ENCODE data around the gene GPANK1. TPM values are rescaled to one million over a fixed set of nuclear protein-coding genes. Genes with fewer than 3 reads are reported as not detected.

The GPANK1 gene
- total and polyA plus RNA-seq, 2 donors, result 10.0 to 20.9 TPM

- peak overlapping the region; percentile 52 for H3K4me3 ChIP-seq (ENCODE audit: low read depth, low read length)
- WGBS, result 7% methylated on average over 37 of the region's 37 CpGs
- peak overlapping the region; percentile 96 for H3K27ac ChIP-seq (ENCODE audit: low read depth)
- peaks cover 4% of the 10 kb centered on the region for H3K36me3 ChIP-seq (ENCODE audit: insufficient read depth)
- no peaks in the 10 kb centered on the region for H3K4me1 ChIP-seq (ENCODE audit: insufficient read depth)
- DNase-seq (ENCODE audit: extremely low spot score), result peak; percentile 94
Measured at GRCh38 chr6:31652925-31653724, 11.7 kb downstream of the GPANK1 start.

- Histone ChIP-seq H3K4me3 (ENCODE audit: low read depth, low read length) (peak overlapping the region; percentile 59), H3K4me1 (ENCODE audit: insufficient read depth) (no peaks in the 10 kb centered on the region), H3K36me3 (ENCODE audit: insufficient read depth) (peaks cover 9% of the 10 kb centered on the region), H3K27ac (ENCODE audit: low read depth) (peak overlapping the region; percentile 96)
- WGBS, result 2% methylated on average over 29 of the region's 29 CpGs
- peak; percentile 54 for DNase-seq (ENCODE audit: extremely low spot score)
Measured at GRCh38 chr6:31651602-31652191, 13.1 kb downstream of the GPANK1 start.

- DNase-seq (ENCODE audit: extremely low spot score), result no peak
- Histone ChIP-seq H3K4me3 (ENCODE audit: low read depth, low read length) (no peak overlapping the region), H3K4me1 (ENCODE audit: insufficient read depth) (no peaks in the 10 kb centered on the region), H3K27ac (ENCODE audit: low read depth) (no peak overlapping the region), H3K36me3 (ENCODE audit: insufficient read depth) (peaks cover 19% of the 10 kb centered on the region)
- 94% methylated on average over 9 of the region's 9 CpGs for WGBS
Measured at GRCh38 chr6:31645325-31645724, 19.5 kb downstream of the GPANK1 start.

- no peak overlapping the region for H3K4me3 ChIP-seq (ENCODE audit: low read depth, low read length)
- H3K36me3 ChIP-seq (ENCODE audit: insufficient read depth), result peaks cover 21% of the 10 kb centered on the region
- WGBS, result 91% methylated on average over 17 of the region's 17 CpGs
- DNase-seq (ENCODE audit: extremely low spot score), result no peak
- no peaks in the 10 kb centered on the region for H3K4me1 ChIP-seq (ENCODE audit: insufficient read depth)
- H3K27ac ChIP-seq (ENCODE audit: low read depth), result no peak overlapping the region
Measured at GRCh38 chr6:31643818-31644454, 20.9 kb downstream of the GPANK1 start.

DNA sequence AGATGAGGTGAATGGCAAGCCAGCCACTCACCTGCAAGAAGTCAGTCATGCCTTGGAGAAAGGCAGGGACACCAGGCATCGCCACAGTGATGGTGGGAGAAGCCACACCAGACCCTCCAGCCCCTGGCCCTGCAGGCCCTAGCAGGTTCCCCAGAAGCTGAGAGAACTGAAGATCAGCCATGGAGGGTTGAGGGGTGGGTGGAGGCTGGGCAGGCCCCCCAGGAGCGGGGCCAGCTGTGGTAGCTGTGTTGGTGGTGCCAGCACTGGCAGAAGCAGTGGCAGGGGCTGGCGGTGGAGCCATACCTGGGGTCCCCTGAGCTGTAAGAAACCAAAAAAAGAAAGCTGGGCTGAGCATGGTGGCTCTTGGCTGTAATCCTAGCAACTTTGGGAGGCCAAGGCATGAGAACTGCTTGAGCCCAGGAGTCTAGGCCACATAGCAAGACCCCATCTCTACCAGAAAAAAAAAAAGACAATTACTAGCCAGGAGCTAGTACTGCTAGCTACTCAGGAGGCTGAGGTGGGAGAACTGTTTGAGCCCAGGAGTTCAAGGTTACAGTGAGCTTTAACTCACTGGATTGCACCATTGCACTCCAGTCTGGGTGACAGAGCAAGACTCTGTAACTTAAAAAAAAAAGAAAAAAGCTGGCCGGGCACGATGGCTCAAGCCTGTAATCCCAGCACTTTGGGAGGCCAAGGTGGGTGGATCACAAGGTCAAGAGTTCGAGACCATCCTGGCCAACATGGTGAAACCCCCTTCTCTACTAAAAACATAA is 21.8 kb downstream of the GPANK1 start:
- Histone ChIP-seq H3K27ac (ENCODE audit: low read depth) (no peak overlapping the region), H3K4me3 (ENCODE audit: low read depth, low read length) (no peak overlapping the region), H3K36me3 (ENCODE audit: insufficient read depth) (peaks cover 19% of the 10 kb centered on the region), H3K4me1 (ENCODE audit: insufficient read depth) (no peaks in the 10 kb centered on the region)
- DNase-seq (ENCODE audit: extremely low spot score), result no peak
- 90% methylated on average over 6 of the region's 6 CpGs for WGBS

- Histone ChIP-seq H3K4me1 (ENCODE audit: insufficient read depth) (no peaks in the 10 kb centered on the region), H3K27ac (ENCODE audit: low read depth) (no peak overlapping the region), H3K36me3 (ENCODE audit: insufficient read depth) (peaks cover 16% of the 10 kb centered on the region), H3K4me3 (ENCODE audit: low read depth, low read length) (no peak overlapping the region)
- WGBS, result 90% methylated on average over 4 of the region's 4 CpGs
- no peak for DNase-seq (ENCODE audit: extremely low spot score)
Measured at GRCh38 chr6:31641370-31641769, 23.4 kb downstream of the GPANK1 start.

DNA sequence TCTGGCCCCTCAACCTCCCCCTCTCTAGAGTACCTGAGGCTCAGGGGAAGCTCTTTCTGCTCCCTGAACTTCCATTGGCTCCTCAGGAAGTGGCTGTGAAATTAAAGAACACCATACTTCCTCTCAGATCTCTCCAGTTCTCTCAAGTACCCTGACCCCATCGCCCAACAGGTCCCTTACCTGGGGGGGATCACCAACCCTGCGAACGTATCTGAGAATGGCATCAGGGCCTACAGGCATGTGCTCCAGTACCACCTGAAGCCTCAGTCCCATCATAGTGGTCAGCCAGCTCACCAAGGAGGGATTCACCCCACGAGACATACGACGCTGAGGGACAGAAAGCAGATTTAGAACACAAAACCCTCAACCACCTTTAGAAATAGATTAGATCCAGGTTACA is 24.2 kb downstream of the GPANK1 start:
- no peaks in the 10 kb centered on the region for H3K4me1 ChIP-seq (ENCODE audit: insufficient read depth)
- peaks cover 16% of the 10 kb centered on the region for H3K36me3 ChIP-seq (ENCODE audit: insufficient read depth)
- DNase-seq (ENCODE audit: extremely low spot score), result no peak
- H3K27ac ChIP-seq (ENCODE audit: low read depth), result no peak overlapping the region
- no peak overlapping the region for H3K4me3 ChIP-seq (ENCODE audit: low read depth, low read length)
- 94% methylated on average over 6 of the region's 6 CpGs for WGBS

- no peak overlapping the region for H3K4me3 ChIP-seq (ENCODE audit: low read depth, low read length)
- no peak overlapping the region for H3K27ac ChIP-seq (ENCODE audit: low read depth)
- no peaks in the 10 kb centered on the region for H3K4me1 ChIP-seq (ENCODE audit: insufficient read depth)
- DNase-seq (ENCODE audit: extremely low spot score), result no peak
- 74% methylated on average over 10 of the region's 10 CpGs for WGBS
- peaks cover 8% of the 10 kb centered on the region for H3K36me3 ChIP-seq (ENCODE audit: insufficient read depth)
Measured at GRCh38 chr6:31639449-31639861, 25.3 kb downstream of the GPANK1 start.

- Histone ChIP-seq H3K4me1 (ENCODE audit: insufficient read depth) (no peaks in the 10 kb centered on the region), H3K4me3 (ENCODE audit: low read depth, low read length) (no peak overlapping the region), H3K36me3 (ENCODE audit: insufficient read depth) (peaks cover 8% of the 10 kb centered on the region), H3K27ac (ENCODE audit: low read depth) (no peak overlapping the region)
- no peak for DNase-seq (ENCODE audit: extremely low spot score)
- WGBS, result 80% methylated on average over 9 of the region's 9 CpGs
Measured at GRCh38 chr6:31639043-31639442, 25.8 kb downstream of the GPANK1 start.

- no peak overlapping the region for H3K4me3 ChIP-seq (ENCODE audit: low read depth, low read length)
- DNase-seq (ENCODE audit: extremely low spot score), result no peak
- H3K36me3 ChIP-seq (ENCODE audit: insufficient read depth), result peaks cover 8% of the 10 kb centered on the region
- no peaks in the 10 kb centered on the region for H3K4me1 ChIP-seq (ENCODE audit: insufficient read depth)
- WGBS, result 79% methylated on average over 27 of the region's 27 CpGs
- no peak overlapping the region for H3K27ac ChIP-seq (ENCODE audit: low read depth)
Measured at GRCh38 chr6:31636698-31637596, 27.9 kb downstream of the GPANK1 start.

DNA sequence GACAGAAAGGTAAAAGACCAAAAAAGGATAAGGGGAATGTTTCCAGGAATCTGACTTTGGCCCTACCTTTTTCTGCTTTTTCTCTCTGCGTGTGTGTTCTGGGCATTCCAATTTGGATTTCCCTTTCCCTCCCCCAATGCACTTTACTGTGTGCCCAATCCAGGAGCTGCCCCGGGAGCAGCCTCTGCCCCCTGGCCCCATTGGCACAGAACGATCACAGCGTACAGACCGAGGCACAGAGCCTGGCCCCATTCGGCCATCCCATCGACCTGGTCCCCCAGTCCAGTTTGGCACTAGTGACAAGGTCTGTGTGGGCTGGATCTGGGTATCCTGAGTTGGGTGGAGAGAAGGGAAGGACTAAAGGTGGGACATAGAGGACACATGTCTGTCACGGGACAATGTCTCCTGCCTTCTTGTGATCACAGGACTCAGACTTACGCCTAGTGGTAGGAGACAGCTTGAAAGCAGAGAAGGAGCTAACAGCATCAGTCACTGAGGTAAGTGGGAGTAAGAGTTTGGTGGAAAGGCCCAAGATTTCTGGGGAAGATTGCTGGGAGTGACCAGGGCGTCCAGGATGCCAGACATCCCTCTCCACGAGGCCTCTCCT is 29.7 kb downstream of the GPANK1 start:
- no peak overlapping the region for H3K4me3 ChIP-seq (ENCODE audit: low read depth, low read length)
- H3K36me3 ChIP-seq (ENCODE audit: insufficient read depth), result peaks cover 8% of the 10 kb centered on the region
- H3K27ac ChIP-seq (ENCODE audit: low read depth), result no peak overlapping the region
- H3K4me1 ChIP-seq (ENCODE audit: insufficient read depth), result no peaks in the 10 kb centered on the region
- no peak for DNase-seq (ENCODE audit: extremely low spot score)
- 83% methylated on average over 11 of the region's 11 CpGs for WGBS

DNA sequence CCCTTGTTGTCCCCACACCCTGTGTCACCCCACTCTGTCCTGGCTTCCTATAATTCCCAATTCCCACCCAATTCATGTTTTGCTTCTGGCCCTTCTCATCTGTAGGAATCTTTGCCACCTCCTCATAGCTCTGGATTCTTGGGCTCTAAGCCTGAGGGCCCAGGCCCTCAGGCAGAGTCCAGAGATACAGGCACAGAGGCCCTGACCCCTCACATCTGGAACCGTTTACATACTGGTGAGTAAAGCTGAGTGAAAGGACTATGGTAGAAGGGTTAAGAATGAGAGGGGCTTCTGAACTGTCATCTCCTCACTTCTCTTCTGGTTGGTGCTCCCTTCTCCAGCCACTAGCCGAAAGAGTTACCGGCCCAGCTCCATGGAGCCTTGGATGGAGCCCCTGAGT is 30.7 kb downstream of the GPANK1 start:
- no peak for DNase-seq (ENCODE audit: extremely low spot score)
- H3K4me3 ChIP-seq (ENCODE audit: low read depth, low read length), result no peak overlapping the region
- no peaks in the 10 kb centered on the region for H3K4me1 ChIP-seq (ENCODE audit: insufficient read depth)
- 82% methylated on average over 3 of the region's 3 CpGs for WGBS
- peaks cover 10% of the 10 kb centered on the region for H3K36me3 ChIP-seq (ENCODE audit: insufficient read depth)
- no peak overlapping the region for H3K27ac ChIP-seq (ENCODE audit: low read depth)
